GM12801 (cell line): ENCODE data around the gene SLC6A7.

Experiments
- CTCF ChIP-seq: IDR thresholded peaks from one replicate; pipeline ENCODE4 v1.5.1; 2011; ENCODE audit warnings: control low read depth; ENCODE audit not compliant: insufficient read length; ENCODE audit errors: extremely low read depth

Gene SLC6A7

DNA sequence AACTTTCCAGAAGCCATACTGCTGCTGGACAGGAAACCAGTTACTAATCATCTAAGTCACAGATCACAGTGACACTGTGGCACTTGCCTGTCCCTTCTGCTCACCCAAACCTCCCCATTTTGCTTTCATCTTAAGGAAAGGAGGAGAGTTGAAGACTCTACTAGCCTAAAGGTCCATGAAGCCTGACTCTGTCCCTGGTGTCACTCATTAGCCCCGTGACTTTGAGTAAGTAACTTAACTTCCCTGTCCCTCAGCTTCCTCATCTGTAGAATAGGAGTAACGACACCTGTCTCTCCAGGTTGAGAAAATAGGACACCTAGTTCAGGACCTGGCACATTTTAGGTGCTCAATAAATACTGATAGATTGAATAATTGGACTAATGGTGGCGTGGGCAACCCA, 536 bp upstream of the SLC6A7 start:
- no peak for TF ChIP-seq CTCF

GRCh38 chr5:150190503-150190979, 679 bp downstream of the SLC6A7 start:
- TF ChIP-seq CTCF: no peak

DNA sequence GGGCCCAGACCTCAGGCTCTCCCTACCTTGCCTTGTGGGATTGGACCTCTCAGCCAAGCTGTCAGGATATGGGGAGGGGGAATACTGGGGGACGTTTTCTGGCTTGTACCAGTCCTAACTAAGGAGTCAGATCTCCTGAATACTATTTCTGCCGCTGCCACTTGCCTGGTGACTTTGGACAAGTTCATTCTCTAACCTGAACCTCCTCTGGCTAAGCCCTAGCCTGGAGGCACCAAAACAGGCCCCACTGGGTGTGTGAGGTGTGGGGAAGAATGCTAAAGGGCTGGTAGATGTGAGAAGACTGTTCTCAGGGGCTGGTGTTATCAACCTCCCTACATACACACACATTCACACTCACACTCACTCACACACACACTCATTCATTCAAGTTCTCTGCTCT, 1.1 kb downstream of the SLC6A7 start:
- TF ChIP-seq CTCF: no peak

- TF ChIP-seq CTCF: no peak
Measured at GRCh38 chr5:150192462-150192861, 2.6 kb downstream of the SLC6A7 start.

- TF ChIP-seq CTCF: no peak
Measured at GRCh38 chr5:150195736-150196485, 6.0 kb downstream of the SLC6A7 start.

DNA sequence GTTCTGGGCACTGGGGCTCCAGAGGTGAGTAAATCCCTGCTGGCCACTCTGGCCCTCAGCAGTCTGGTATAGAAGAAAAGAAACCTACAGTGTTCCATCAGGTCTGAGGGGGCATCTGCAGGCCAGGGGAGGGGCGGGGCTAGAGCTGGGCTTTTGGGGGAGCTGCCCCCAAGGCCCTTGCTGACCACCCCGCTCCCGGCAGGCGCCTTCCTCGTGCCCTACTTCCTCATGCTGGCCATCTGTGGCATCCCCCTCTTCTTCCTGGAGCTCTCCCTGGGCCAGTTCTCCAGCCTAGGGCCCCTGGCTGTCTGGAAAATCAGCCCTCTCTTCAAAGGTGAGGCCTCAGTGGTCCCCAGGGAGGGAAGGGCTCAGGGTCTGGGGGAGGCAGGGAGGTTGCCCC, 6.7 kb downstream of the SLC6A7 start:
- TF ChIP-seq CTCF: no peak

GRCh38 chr5:150196986-150197385, 7.1 kb downstream of the SLC6A7 start:
- no peak for TF ChIP-seq CTCF
